ENCODE results near the gene SETDB1. TPM values are rescaled to one million over a fixed set of nuclear protein-coding genes. Genes with fewer than 3 reads are reported as not detected.
A peak's percentile ranks its signal among the peaks of the same experiment; 100 is the strongest.

The SETDB1 gene
- total RNA-seq, 2 experiments from 2014 or later: 51.1 to 58.1 TPM

GRCh38 chr1:151009674-151010345 lies 83.6 kb downstream of the SETDB1 start:
- peaks cover 10% of the 10 kb centered on the region for H3K36me3 Mint-ChIP-seq (ENCODE audit: low read depth)

GRCh38 chr1:151010346-151010726 lies 84.2 kb downstream of the SETDB1 start:
- H3K36me3 Mint-ChIP-seq (ENCODE audit: low read depth): peaks cover 10% of the 10 kb centered on the region
- no peak for DNase-seq
- ChIA-PET CTCF (interaction anchor here (0.6 to 1.3 kb wide), 2 partner anchors 38 to 241 kb away, joined by 3 to 5 read pairs; partner anchors contain the start of gene C1orf56), POLR2A (interaction anchor here (0.6 kb wide), 1 partner anchor 653 kb away, joined by 11 read pairs; no protein-coding TSS in a partner anchor)
- H3K4me3 Mint-ChIP-seq: no peak overlapping the region
- no peaks in the 10 kb centered on the region for H3K27me3 Mint-ChIP-seq
- peaks cover 64% of the 10 kb centered on the region for H3K4me1 Mint-ChIP-seq
- H3K9me3 Mint-ChIP-seq: no peaks in the 10 kb centered on the region
- no peak overlapping the region for H3K27ac Mint-ChIP-seq

More at GRCh38 chr1:151009674-151010345, 83.6 kb downstream of the SETDB1 start:
- DNase-seq: no peak
- CTCF ChIA-PET: interaction anchor here (0.6 to 1.3 kb wide), 2 partner anchors 38 to 242 kb away, joined by 3 to 5 read pairs; partner anchors contain the start of gene C1orf56
- Mint-ChIP-seq H3K9me3 (no peaks in the 10 kb centered on the region), H3K27ac (no peak overlapping the region), H3K27me3 (no peaks in the 10 kb centered on the region), H3K4me1 (peaks cover 67% of the 10 kb centered on the region), H3K4me3 (peak overlapping the region; percentile 98)
- POLR2A ChIA-PET: no interaction called here

DNA sequence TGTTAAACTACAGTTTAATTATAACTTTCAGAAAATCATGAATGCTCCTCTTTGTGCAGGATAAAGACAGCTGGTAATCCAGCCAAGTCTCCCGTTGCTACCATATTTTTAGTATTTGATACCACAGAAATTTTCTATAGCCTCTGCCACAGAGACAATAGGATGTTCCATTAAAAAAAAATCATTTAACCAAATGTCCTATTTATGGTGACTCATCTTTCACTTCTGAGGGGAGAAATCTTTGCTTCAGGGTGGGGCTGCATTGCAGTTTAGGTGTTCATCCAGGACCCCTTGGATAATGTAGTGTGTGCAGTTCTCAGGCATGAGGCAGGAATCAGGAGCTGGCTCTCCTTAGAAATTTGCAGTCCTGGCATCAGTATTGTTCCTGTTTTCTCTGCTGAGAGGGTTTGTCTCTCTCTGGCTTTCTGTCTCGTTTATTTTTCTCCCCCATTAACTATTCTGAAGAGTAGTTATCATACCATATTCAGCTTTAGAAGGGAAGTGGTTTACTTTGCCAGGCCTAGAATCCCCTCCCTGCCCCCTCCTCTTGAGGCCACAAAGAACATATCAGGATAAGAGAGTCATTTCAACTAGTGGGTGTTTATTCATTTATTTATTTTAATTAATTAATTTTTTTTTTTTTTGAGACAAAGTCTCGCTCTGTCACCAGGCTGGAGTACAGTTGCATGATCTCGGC lies 85.1 kb downstream of the SETDB1 start:
- ChIA-PET POLR2A (interaction anchor here (0.6 kb wide), 1 partner anchor 654 kb away, joined by 11 read pairs; no protein-coding TSS in a partner anchor), CTCF (interaction anchor here (0.5 to 1.1 kb wide), 4 partner anchors 14 to 219 kb away, joined by 3 to 5 read pairs (median 4); no protein-coding TSS in a partner anchor)
- Mint-ChIP-seq H3K36me3 (ENCODE audit: low read depth) (peaks cover 10% of the 10 kb centered on the region), H3K27me3 (no peaks in the 10 kb centered on the region), H3K9me3 (no peaks in the 10 kb centered on the region), H3K4me1 (peaks cover 55% of the 10 kb centered on the region), H3K4me3 (no peak overlapping the region), H3K27ac (no peak overlapping the region)
- DNase-seq: no peak

GRCh38 chr1:151012684-151013471 lies 86.7 kb downstream of the SETDB1 start:
- Mint-ChIP-seq H3K4me3 (no peak overlapping the region), H3K4me1 (peaks cover 40% of the 10 kb centered on the region), H3K27me3 (no peaks in the 10 kb centered on the region), H3K9me3 (no peaks in the 10 kb centered on the region), H3K27ac (no peak overlapping the region), H3K36me3 (ENCODE audit: low read depth) (peaks cover 10% of the 10 kb centered on the region)
- DNase-seq: no peak
- CTCF ChIA-PET: interaction anchor here (0.6 to 1.4 kb wide), 3 partner anchors 46 to 144 kb away, joined by 3 to 4 read pairs (median 3); partner anchors contain the start of genes CDC42SE1 and TNFAIP8L2
- POLR2A ChIA-PET: no interaction called here

GRCh38 chr1:151013518-151013917 lies 87.4 kb downstream of the SETDB1 start:
- no peak for DNase-seq
- ChIA-PET POLR2A (no interaction called here), CTCF (interaction anchor here (1.4 kb wide), 1 partner anchor 143 kb away, joined by 4 read pairs; the partner anchor contains the start of gene TNFAIP8L2)
- peaks cover 34% of the 10 kb centered on the region for H3K4me1 Mint-ChIP-seq
- H3K27me3 Mint-ChIP-seq: no peaks in the 10 kb centered on the region
- H3K36me3 Mint-ChIP-seq (ENCODE audit: low read depth): peaks cover 13% of the 10 kb centered on the region
- no peak overlapping the region for H3K27ac Mint-ChIP-seq
- H3K9me3 Mint-ChIP-seq: no peaks in the 10 kb centered on the region
- H3K4me3 Mint-ChIP-seq: no peak overlapping the region

Other genes starting within 250 kb of the SETDB1 start
- 10 to 100 TPM; 24.0 to 27.1 TPM for gene GOLPH3L, start 229.2 kb upstream of the SETDB1 start, total RNA-seq
- under 1 TPM; 0.37 to 0.40 TPM for gene HORMAD1, start 205.5 kb upstream of the SETDB1 start, total RNA-seq
- 100 to 1,000 TPM; 111 to 117 TPM for gene CTSS, start 160.6 kb upstream of the SETDB1 start, total RNA-seq
- 1 to 10 TPM; 5.1 to 5.8 TPM for gene CTSK, start 118.1 kb upstream of the SETDB1 start, total RNA-seq
- gene ARNT, start 49.8 kb upstream of the SETDB1 start, total RNA-seq: 10 to 100 TPM; 38.6 to 40.5 TPM
- not detected for gene CTXND2, start 39.2 kb upstream of the SETDB1 start, total RNA-seq
- 100 to 1,000 TPM; 173 to 192 TPM for gene CERS2, start 48.5 kb downstream of the SETDB1 start, total RNA-seq
- under 1 TPM in 1 of 2 experiments, not detected in 1; 0.10 TPM for gene ANXA9, start 55.9 kb downstream of the SETDB1 start, total RNA-seq
- 10 to 100 TPM; 23.9 to 24.3 TPM for gene MINDY1, start 80.5 kb downstream of the SETDB1 start, total RNA-seq
- 10 to 100 TPM; 18.8 to 19.1 TPM for gene PRUNE1, start 82.1 kb downstream of the SETDB1 start, total RNA-seq
- 1 to 10 TPM in 1 of 2 experiments, under 1 TPM in 1; 0.99 to 1.5 TPM for gene BNIPL, start 110.2 kb downstream of the SETDB1 start, total RNA-seq
- 1 to 10 TPM in 1 of 2 experiments, under 1 TPM in 1; 0.62 to 1.3 TPM for gene C1orf56, start 121.4 kb downstream of the SETDB1 start, total RNA-seq
- gene CDC42SE1, start 133.3 kb downstream of the SETDB1 start, total RNA-seq: 100 to 1,000 TPM; 350 to 360 TPM
- 1 to 10 TPM; 3.6 to 4.7 TPM for gene MLLT11, start 134.0 kb downstream of the SETDB1 start, total RNA-seq
- gene GABPB2, start 144.4 kb downstream of the SETDB1 start, total RNA-seq: 10 to 100 TPM; 28.1 to 30.9 TPM
- gene SEMA6C, start 220.3 kb downstream of the SETDB1 start, total RNA-seq: 1 to 10 TPM; 3.8 TPM
- 10 to 100 TPM; 33.7 to 38.4 TPM for gene TNFAIP8L2, start 230.3 kb downstream of the SETDB1 start, total RNA-seq
- gene LYSMD1, start 239.5 kb downstream of the SETDB1 start, total RNA-seq: 1 to 10 TPM; 4.0 to 4.9 TPM
- gene SCNM1, start 239.8 kb downstream of the SETDB1 start, total RNA-seq: 10 to 100 TPM; 63.7 to 70.9 TPM
- gene TMOD4, start 249.6 kb downstream of the SETDB1 start, total RNA-seq: 1 to 10 TPM; 2.0 to 2.7 TPM

Measured in activated CD4-positive, alpha-beta T cell treated with anti-CD3 and anti-CD28 coated beads, Interleukin-2, amount 10 ng/mL, durations not matched to agents 7 days and 5 days (primary cell).